ELF-1 (cell line): Measurements from ENCODE around the gene TENM3.
A peak's percentile ranks its signal among the peaks of the same experiment; 100 is the strongest.

Source experiments
- DNase-seq: peaks from one replicate; pipeline ENCODE4 v3.0.0-alpha.2; 2016; ENCODE audit warnings: low read depth, low spot score

Gene TENM3

DNA sequence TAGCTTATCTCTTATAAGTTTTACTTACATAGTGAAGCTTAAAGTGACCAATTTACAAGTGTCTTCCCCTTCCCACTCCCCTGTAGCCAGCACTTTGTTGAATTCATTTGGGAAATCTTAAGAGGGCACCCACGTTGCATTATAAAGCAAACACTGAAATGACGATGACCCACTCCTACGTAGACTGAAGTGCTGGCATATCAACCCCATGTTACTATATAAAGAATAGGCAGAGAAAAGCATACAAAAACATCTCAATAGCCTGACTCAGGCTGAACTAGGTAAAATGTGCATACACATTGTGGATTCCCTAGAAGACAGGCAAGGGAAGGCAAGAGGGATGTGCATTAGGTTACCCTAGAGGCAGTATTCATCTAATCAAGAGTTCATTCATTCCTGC is 313.4 kb downstream of the TENM3 start:
- DNase-seq, result no peak

DNA sequence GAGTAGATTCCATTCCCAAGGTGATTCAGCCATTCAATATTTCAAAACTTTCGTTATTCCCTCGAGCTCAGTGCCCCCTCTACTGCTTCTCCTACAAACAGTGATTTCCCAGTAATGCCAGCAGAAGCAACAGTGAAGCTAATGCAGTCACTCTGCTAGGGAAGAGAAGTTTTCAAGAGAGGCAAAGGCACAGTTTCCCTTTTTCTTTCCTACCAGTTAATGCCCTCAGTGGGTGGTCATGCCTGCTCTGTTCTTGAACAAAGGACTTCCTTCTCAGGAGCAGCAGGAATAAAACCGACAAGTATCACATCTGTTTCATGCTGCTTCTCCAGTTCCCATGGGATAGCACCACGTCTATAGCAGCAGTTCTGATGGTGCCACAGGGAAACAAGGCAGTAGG is 317.2 kb downstream of the TENM3 start:
- DNase-seq, result peak; percentile 87

DNA sequence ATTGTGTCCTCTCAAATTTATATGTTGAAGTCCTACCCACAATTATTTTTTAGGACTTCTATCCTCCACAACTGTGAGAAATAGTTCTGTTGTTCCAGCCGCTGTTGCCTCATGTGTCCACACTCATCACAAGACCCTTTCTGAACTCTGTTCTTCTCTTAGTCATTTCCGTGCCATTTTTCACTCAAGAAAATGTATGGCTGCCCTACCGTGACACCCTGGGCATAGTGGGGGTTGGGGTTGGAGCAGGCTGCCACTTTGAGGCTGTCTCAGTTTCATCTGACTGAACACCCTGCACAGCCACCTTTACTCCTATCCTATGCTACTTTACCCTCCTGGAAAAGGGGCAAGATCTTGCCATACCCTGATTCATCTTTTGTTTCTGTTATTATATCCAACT is 319.1 kb downstream of the TENM3 start:
- no peak for DNase-seq

DNA sequence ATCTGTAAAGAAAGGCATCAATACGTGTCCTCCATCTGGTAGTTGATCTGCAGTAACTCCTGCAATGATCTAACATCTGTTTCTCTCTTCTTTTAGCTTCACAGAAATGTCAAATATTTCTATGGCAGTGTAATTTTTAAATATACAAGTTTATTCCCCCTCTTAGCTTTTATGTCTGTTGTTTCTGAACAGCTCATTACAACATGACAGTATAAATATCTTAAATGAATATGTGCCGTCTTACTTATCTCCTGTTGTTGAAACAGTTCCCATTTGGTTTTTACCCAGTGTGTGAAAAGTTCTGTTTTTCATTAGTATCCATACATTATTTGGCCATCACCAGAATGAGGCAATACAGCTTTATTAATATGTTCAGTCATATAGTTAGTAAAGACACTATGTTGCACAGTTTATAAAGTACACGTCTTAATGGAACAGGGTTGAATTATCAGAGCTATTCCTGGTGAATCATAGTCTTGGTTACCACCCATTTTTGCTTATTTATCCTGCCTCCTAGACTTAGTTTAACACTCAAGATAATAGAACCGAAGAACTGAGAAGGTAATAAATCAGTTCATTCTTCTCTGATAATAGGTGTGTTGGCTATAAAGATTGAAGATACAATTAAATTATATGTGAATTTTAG is 321.6 kb downstream of the TENM3 start:
- no peak for DNase-seq

DNA sequence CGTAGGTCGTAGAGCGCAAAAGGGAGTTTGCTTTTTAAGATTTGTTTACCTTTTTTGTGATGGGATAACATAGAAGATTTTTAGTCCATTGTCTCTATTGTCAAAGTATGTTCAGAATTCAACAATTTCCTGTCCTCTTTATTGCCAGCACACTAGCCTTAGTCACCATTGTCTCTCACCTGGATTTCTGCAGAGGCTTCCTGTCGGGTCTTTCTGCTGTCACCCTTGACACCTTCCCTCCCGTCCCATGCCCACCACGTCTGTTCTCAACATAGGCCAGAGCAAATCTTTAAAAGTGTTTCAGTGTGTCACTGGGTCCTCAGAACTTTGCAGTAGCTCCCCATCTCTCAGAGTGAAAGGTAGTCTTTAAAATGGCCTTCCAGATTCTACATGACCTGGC is 323.9 kb downstream of the TENM3 start:
- DNase-seq, result no peak

DNA sequence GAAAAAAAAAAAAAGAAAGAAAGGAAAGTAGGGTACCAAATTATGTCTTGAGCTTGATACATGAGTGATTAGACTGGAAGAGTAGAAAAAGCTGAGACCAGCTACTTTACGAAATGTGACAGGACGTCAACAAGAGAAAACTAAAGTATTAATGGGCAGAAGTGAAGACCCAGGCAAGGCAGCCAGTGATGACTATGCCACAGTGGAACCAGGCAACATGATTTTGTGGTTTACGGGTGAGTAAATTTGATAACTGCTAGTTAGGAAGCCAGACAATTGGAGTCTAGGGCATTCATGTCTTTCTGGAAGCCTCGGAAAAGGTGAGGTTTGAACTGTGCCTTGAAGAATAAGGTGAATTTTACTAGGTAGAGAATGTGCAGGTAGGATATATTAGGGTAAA is 326.4 kb downstream of the TENM3 start:
- DNase-seq, result no peak

DNA sequence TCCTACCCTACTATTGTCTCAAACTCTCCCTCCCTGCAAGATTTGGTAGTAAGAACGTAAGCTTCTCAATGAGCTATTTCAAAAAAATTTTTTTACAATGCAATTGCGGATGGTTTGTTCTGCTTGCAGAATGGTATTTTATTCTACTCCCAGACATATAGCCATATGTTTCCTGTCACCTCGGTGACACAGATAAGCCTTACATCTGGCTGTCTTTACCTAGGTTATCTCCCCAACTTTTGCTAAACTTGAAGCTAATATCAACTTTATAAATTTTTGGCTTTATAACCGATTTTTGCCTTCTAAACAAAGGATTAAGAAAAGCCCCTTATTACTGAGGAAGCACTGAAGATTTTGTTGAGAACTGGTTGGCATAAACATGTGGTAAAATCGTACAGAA is 331.5 kb downstream of the TENM3 start:
- DNase-seq, result no peak

DNA sequence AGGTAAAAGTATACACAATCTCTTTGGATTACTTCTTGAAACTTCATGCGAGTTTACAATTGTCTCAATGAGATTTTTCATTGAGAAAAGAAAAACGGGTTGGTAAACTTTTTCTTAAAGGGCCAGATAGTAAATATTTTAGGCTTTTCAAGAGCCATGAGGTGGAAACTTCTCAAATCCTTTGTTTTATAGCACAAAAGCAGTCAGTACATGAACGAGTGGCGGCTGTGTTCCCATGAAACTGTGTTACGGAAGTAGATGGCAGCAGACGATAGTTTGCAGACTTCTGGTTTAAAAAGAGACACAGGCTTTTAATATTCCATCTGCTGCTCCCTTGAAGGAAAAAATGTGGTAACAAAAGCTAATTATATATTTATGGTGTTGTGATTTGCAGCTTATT is 332.0 kb downstream of the TENM3 start:
- no peak for DNase-seq

DNA sequence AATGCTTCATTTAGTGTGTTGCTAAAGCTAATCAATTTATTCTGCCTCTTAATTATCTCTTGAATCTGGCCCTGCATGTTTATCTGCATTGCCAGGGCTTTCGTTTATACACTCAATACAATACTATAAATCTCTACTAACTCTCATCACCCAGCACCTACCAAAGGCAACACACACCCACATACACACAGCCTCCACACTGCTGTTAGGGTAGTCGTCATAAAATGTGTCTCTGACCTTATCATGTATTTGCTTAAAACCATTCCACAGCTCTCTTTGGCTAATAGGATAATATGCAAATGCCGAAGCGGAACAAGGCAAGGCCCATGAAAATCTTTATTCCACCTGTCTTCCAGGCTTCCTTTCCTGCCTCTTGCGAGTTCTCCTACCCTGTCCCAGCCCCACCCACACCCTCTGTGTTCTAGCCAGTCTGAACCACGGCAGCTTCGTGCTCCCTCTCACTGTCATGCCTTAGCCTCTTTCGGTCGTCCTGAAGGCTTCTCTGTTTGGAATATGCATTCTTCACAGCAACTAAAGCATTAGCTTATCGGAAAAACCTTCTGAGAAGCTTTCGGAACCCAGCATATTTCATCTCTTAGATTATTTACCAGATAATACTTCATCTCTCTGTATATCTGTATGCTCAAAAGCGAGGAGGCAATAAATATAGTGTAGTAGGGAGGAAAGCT is 333.5 kb downstream of the TENM3 start:
- DNase-seq, result no peak

DNA sequence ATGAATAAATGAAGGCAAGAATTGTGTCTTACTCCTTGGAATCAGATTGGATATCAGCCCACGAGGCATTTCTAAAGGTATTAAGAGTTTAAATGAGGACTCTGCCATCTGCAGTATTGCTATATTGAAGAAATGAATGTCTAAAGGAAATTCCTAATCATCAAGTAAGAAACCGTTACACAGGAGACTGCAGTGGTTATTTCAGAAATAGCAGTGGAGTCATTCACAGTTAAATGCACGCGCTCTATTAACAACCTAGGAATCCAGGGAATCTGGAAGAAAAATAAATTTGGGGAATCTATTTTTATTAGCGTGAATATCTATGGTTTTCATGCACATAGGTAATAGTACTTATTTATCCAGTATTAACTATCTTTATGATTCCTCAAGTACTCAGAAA is 334.2 kb downstream of the TENM3 start:
- DNase-seq, result no peak

DNA sequence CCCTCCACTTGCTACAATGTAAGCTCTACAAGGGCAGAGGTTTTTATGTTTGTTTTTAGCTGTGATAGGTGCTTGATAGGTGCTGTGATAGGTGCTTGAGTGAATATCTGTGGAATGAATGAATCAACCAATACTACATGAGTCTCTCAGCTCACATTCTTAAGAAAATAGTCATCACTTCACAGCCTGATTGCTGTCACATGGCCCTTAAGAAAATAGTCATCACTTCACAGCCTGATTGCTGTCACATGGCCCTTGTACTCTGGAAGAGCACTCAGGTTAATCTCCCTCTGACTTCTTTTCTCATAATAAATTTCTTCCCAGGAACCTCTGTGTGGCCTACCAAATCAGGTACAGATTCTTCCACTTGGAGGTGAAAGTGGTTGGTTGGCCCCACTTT is 335.2 kb downstream of the TENM3 start:
- DNase-seq, result no peak

DNA sequence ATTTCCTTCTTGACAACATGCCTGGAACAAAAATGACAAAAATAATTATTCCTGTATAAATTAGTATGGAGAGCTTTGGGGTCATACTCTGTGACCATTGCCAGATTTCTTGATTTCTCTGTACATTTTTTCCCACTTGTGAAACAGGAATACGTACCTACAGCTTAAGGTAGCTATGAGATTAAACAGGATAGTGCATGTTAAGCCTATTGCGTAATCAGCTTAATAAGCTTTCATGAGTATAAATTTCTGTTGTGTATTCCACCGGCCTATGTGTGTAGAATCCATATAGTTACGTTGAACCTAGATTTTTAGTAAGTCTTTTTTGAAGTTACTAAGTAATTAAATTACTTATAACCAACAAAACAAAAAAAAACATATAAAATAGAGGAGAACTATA is 339.0 kb downstream of the TENM3 start:
- no peak for DNase-seq

DNA sequence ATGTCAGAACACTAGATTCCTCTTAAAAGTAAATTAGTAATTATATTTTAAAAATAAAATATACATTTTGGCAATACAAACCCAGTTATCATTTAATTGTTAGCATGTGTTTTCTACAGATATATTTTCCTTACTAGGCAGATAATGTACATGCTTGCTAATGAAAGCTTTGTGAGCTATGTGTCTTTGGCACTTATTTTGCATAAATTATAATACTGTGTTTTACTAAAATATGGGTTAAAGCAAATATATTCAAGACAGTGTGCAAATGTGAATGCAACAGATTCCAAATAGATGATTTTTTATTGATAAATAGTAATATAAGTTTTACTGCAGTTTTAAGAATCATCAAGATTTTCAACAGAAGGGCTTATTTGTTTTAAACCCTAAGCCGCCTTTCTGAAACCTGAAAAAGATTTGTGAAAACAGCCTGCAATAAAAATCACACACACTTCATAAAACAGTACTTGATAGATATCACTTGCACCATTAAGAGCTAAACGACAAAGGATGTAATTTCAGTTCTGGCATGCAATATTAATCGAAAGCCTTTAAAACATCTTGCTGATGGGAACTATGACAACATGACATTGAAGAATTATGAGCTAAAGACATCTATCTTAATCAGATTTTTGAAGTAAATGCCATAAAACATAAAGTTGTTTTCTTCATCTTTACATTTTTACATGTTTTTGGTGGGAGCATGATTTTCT is 340.7 kb downstream of the TENM3 start:
- DNase-seq, result no peak

DNA sequence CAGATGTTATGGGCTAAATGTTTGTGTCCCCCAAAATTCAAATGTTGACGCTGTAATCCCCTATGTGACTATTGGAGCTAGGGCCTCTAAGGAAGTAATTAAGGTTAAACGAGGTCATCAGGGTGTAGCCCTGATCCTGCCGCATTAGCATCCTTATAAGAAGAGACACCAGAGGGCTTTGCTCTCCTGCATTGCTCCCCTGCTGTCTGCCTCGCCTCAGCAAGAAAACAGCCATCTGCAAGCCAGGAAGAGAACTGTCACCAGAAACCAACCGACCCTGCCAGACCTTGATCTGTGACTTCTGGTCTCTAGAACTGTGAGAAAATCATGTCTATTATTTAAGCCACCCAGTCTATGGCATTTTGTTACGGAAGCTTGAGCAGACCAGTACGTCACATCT is 342.1 kb downstream of the TENM3 start:
- peak; percentile 52 for DNase-seq

DNA sequence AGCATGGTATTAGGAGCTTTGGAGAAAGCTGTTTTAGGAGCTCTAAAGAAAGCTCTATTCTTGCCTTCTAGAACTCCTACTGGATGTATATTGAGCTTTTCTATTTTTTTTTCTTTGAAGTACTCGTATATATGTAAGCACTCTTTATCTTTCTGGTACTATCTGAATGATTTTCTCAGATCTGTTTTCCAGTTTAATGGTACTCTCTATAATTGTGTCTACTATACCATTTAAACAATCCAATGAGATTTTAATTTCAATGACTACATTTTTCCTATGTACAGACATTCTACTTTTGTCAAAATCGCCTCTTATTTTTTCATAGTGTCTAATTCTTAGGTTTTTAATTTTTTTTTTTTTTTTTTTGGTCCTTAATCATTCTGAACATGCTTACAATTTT is 345.9 kb downstream of the TENM3 start:
- DNase-seq, result no peak

DNA sequence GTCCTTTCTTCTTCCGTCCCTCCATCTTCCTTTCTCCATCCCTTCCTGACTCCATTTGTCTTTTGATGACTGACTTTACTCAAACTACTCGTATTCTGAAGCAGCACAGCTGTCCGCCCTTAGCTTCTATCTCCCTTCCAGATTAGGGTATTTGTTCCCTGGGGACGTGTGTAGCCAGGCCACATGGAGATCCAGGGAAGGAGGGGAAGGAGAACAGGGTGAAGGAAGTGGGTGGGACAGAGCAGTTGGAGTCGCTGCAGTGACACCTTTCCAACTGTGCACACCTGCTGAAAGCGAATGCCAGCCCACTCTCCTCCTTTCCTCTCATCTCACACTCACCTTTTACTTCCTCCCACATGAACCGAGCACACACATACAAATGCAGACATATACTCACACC is 350.2 kb downstream of the TENM3 start:
- no peak for DNase-seq

DNA sequence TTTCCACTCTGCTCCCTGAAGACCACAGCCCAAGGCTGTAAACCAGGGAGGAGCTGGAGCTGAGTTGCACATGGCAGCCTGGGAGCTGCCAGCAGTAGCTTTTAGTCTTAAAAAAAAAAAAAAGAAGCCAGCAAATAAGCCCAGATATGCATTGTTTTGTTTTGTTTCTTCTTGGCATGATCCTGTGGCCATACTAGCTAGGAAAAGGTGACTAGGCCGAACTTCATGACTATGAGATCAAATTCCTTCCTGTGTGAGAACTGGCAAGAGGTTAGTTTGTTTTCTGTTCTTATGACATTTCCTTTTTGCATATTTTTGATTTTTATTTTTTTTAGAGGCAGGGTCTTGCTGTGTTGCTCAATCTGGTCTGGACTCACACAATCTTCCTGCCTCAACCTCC is 350.7 kb downstream of the TENM3 start:
- DNase-seq, result no peak

DNA sequence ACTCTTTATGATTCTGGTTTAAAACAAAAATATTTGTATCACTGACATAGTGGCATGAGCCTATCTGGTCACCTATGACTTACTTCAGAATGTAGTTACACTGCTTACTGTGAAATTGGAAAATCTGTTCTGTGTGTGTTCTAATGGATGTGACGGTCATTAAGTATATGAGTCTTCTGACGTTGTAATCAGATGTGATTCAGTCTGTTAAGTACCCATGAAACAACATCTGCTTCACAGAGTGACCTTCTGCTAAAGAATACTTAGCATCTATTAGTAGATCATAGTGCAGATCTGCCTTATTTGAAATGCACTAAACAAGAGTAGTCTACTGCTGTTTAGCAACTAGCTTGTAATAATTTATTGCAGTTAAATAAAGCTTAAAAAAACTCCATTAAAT is 356.9 kb downstream of the TENM3 start:
- no peak for DNase-seq

DNA sequence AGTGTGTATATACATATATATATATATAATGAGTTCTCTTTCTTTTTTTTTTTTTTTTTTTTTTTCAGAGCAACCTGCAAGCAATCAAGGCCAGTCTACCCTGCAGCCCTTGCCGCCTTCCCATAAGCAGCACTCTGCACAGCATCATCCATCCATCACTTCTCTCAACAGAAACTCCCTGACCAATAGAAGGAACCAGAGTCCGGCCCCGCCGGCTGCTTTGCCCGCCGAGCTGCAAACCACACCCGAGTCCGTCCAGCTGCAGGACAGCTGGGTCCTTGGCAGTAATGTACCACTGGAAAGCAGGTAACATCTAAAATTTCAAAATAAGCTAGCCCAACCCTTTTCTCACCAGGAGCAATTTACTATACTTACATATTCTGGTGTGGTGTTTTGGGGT is 357.7 kb downstream of the TENM3 start:
- no peak for DNase-seq

DNA sequence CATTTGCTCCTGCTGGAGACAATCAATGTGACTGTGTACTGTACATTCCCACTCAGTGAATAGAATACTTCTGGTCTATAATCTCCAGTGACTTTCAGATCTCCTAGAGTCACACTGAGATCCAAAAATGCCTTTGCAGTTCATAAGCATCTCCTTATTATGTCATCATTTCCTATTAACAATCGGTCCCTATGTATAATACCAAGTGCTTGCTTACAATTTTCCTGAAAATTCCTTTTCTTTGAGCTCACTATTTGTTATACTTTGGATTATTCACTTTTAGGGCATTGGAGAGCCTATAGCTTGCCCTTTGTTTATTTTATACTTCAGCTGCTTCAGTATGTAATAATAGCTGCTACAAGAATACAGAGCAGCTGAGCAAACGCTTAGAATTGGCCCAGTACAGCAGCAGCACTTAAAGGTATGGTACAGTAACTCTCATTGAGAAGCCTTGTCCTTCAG is 361.0 kb downstream of the TENM3 start:
- no peak for DNase-seq

DNA sequence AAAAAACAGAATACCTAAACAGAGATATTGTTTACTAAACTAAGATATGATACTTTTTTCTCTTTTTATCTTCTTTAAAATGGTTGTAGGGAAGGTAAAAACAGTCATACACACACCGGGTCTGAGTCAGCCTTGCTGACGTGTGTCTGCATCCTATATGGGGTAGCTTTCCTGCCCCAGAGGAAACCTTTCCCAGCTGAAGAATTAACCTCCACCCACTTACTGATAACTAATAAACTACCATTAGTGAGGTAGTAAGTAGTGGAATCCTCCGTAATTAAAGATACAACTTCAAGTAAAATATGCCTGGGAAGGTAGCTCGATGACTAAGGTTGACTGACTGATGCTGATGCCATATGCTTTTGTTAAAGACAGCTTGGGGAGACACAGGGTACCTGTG is 361.8 kb downstream of the TENM3 start:
- no peak for DNase-seq

DNA sequence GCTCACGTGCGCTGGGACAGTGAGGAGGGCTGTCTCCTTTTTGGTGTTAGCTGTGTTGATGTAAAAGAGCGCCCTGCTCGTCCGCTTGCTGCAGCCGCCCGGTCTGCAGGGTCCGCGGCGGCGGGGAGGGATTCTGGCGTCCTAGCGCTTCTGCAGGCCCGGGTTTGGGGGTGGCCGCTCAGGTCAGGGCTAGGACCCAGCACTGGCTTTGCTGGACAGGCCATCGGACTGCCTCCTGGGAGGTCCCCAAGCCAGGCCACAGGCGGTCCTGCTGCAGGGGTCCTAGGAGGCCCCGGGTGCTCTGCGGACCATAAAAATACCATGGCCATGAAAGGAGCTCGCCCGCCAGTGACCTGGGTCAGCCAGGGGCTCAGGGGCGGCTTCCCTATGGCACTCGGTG is 365.3 kb downstream of the TENM3 start:
- DNase-seq, result no peak

DNA sequence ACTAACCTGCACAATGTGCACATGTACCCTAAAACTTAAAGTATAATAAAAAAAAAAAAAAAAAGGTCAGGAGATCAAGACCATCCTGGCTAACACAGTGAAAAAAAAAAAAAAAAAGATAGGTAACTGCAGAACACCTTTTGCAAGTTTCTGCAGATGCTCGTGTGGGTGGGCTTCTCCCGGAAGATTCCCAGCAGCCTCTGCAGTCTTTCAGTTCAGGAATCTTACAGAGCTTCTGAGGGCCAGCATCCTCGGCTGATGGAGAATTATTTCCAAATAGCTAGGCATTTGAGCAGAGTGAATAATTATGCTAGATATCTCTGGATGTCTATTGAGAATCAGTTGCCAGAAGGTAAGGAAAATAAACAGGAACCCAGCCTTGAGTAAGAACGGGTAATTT is 373.3 kb downstream of the TENM3 start:
- no peak for DNase-seq
